ENCODE data around the gene ERCC6L.

DNA sequence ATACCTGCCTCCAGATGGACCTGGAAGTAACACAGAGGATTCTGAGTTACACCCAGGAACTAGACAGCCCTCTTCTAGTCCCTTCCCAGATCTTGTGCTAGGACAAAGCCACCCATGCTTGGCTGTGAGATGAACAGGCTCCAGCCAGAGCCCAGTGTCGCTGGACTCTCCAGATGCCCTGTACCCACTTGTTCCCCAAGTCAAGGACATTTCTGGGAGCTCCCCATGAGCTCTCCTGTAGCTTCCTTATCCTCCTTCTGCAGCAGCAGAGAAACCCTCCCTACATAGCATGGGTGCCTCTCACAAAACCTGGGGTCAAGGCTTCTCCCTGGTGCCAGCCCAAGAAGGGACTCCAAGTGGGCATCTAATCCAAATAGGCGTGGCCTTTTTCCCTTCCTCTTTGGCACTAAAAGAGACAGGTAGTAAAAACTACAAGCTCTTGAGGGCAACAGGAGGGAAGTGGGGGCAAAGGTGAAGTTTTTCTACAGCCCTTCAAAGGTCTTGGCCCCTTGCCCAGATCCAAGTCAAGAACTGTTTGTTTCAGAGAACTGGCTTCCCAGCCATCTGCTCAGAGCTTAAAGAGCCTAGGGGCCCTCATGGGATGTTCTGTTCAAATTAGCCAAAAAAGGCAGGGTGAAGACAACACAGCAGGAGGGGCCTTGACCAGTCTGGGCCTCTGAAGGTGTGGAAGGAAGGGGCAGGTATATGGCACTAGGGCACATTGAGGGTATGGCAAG lies 8.5 kb upstream of the ERCC6L start:
- no peak for TF ChIP-seq POLR2A (IDR thresholded peaks at IDR 0.05)
- TF ChIP-seq, protein P1, sequence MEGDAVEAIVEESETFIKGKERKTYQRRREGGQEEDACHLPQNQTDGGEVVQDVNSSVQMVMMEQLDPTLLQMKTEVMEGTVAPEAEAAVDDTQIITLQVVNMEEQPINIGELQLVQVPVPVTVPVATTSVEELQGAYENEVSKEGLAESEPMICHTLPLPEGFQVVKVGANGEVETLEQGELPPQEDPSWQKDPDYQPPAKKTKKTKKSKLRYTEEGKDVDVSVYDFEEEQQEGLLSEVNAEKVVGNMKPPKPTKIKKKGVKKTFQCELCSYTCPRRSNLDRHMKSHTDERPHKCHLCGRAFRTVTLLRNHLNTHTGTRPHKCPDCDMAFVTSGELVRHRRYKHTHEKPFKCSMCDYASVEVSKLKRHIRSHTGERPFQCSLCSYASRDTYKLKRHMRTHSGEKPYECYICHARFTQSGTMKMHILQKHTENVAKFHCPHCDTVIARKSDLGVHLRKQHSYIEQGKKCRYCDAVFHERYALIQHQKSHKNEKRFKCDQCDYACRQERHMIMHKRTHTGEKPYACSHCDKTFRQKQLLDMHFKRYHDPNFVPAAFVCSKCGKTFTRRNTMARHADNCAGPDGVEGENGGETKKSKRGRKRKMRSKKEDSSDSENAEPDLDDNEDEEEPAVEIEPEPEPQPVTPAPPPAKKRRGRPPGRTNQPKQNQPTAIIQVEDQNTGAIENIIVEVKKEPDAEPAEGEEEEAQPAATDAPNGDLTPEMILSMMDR (IDR thresholded peaks at IDR 0.05), result no peak

All from lower leg skin (tissue), 3 donors.